Central memory CD4-positive, alpha-beta T cell (primary cell): ENCODE data around the gene SHC2.
"Not testable (repeated sequence)": the region's sequence is repeated elsewhere in the genome, so short reads cannot be mapped to it uniquely, and the experiment has no call there.

ENCODE experiments used
- DNase-seq: peaks from one replicate; pipeline ENCODE4 v3.0.0; 2022

Gene SHC2

DNA sequence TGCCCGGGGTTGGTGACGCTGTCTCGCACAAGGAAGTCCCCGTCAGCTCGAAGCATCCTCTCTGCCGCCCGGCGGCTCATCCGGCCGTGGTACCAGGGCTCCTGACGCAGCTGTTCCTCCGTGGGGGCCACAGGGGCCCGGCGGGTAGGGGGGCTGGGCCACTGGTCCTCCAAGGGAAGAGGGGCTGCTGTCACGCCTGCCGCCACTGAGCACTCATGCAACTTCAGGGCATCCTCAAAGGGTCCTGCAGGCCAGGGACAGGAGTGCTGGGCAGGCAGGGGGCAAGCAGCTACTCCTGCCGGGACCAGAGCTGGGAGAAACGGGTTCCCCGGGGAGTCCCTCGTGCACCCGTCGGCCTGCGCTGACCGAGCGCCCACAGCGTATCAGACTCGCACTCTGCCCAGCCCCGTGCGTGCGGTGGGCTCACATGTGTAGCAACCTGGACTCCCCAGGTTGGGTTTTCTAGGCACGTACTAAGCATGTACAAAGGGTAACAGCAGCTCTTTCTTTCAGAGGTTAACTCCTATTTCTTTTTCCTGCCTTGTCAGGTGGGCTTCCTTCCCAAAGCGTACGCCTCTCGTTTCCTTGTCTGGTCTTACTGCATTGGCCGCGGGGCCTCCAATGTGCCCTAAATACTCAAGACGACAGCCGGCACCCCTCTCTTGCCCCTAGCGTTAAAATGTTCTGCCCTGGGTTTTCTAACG is 38.5 kb downstream of the SHC2 start:
- no peak for DNase-seq

DNA sequence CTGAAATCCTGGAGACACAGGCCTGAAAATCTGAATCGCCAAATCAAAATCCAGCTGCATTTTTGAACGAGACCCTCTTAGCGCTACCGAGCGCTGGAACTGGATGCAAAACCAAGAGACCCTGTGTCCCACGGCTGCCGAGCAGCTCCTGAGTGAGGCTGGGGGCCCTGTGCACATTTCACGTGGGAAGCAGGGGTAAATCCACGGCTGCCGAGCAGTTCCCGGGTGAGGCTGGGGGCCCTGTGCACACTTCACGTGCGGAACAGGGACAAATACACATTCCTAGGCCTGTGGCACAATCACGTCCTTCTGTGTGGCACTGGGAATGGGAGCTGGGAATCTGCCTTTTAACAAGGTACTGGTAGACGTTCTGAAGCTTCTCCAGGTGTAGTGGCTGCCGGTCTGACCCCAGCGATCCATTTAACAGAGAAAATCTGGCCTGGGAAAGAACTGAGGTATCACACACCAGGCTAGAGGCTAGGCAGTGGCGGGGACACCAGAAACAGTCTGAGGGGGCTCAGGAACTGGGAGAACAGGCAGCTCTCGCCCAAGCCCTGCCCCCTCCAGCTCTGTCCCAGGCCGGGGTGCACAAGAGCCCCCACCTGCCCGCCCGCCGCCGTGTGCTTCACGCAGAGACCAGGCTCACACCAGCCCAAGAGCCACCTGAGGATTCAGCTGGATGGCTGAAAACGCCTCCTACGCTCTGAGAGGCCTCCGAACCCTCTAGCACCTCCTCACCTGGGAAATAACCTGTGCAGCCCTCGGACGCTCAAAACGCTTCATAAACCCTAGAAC is 40.9 kb downstream of the SHC2 start:
- no peak for DNase-seq

DNA sequence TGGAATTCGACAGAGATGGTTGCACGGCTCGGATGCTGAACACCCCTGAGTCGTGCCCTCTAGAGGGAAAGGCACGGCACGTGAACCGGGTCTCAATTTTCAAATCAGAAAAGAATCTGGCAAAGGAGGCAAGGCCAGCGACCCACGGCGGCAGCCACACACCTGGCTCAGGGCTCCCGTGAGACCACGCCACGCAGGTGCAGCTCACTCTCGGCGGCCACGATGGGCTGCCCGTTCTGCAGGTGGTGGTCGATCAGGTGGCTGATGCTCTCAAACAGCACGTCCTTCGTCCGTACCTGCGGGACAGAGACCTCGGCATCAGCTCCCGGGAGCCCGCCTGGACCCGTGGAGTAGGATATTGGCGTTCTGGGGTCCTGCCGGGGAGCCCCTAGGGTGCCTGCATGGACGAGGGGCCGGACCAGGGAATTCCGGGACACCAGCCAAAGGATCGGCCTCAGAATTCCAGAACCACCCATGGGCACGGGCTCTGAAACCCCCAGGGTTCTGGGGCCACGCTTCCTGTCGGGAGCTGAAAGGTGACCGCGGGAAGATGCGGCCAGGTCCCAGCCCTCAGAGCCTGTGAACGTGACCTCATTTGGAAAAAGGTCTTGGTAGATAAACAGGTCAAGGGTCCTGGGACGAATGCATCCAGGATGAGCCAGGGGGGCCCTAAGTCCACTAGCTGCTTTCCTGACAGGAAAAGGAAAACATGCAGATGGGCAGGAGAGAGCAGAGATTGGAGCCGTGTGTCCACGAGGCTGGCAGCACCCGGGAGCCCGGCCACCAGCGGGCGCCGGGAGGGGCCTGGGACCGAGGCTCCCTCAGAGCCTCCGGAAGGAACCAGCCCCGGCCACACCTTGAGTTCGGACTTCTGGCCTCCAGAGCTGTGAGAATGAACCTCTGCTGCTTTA is 41.8 kb downstream of the SHC2 start:
- no peak for DNase-seq

DNA sequence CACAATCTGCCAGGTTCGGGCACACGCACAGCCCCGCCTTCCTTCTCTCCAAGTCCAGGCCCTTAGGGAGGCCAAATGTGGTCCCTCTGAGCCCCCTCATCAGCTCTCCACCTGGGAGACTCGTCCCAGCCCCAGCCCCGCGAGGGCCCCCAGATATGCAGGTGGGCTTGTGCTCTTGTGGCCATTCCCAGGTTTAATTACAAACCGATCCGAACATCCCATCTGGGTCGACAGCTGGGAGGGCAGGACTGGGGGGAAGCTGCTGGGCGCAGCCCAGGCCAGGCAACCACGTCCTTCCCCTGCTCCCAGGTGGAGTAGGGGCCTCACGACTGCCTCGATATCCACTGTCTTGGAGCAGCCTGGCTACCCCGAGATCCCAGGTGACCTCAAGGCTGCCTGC is 44.4 kb downstream of the SHC2 start:
- DNase-seq, result no peak

DNA sequence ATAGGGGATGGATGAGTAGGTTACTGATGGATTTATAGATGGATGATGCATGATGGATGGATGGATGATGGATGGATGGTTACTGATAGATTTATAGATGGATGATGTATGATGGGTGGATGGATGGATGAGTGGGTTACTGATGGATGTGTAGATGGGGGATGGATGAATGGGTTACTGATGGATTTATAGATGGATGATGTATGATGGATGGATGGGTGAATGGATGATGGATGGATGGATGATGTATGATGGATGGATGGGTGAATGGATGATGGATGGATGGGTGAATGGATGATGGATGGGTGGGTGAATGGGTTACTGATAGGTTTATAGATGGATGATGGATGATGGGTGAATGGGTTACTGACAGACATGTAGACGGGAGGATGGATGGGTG is 45.5 kb downstream of the SHC2 start:
- DNase-seq, result no peak

DNA sequence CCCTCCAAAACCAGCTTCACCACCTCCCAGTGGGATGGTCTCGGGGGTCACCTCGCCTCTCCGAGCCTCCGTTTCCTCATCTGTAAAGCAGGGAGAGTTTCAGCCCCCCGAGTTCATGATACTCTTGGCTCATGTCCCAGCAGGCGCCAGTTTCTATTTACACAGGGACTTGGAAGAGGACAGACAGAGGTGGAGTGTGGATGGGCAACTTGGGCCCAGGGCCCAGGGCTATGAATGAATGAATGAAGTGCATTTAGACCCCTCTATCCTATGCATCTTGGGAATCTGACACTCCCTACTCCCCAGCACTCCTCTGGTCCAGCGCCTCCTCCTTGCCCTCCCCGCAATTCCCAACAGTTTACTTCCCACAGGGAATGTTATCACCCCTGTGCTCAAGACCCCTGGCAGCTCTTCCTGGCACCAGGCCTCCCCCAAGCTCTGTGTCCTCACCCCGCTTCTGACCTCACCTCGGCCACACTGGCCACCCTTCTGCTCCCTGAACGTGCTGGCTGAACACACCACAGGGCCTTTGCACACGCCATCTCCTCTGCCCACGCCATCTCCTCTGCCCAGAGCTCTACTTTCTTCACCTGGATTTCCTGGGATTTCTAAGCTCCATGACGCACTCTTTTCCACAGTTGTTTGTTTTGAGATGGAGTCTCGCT is 46.9 kb downstream of the SHC2 start:
- DNase-seq, result no peak

DNA sequence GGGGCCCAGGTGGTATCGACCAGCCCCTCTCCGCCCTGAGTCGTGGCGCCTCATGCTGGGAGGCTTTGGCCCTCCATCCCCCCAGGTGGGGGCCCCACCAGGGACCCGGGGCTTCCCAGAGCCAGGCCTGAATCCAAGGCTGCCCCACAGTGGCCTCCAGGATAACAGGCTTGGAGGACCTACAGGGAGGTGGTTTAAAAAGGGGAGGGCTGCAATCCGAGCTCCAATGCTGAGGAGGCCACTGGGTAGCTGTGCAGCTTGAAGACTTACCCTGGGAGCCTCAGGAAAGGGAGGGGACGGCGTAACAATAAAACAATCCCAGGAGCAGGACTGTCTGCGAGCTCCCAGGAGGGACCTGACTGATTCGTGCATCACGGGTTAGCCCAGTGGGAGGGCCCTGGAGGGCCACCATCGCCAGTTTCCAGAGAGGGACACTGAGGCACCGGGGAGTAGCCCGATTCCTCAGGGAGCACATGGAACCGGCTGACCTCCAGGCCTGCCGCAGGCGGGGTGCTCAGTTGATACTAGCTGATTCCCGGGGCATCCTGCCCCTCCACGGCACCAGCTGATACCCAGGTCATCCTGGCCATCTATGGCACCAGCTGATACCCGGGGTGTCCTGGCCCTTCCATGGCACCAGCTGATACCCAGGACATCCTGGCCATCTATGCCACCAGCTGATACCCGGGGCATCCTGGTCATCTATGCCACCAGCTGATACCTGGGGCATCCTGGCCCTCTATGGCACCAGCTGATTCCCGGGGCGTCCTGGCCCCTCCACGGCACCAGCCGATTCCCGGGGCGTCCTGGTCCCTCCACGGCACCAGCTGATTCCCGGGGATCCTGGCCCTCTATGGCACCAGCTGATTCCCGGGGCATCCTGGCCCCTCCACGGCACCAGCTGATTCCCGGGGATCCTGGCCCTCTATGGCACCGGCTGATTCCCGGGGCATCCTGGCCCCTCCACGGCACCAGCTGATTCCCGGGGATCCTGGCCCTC is 48.2 kb downstream of the SHC2 start:
- no peak for DNase-seq

DNA sequence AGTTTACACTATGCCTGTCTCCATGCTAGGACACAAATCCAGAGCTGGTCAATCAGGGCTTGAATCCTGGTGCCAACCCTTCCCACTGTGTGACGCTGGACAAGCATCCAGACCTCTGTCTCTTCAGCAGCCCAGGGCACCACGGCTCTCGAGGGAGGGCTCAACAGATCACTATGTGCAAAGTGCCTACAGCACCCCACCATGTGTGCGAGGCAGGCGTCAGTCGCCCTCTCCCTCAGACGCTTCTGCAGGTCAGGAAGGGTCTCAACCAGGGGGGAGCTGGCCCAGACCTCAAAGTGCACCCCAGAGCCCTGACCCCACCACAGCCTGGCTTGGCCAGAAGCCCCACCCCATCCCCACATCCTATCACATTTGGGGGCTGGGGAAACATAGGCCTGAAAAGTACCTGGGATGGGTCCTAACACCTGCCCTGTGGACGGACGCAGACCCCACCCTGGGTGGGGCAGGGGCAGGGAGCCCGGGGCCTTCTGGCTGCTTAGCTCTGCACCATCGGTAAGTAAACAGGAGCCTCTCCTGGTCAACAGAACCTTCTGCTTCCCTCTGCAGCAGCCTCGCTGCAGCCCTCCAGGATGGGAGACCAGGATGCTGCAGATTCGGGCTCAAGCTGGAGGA is 49.0 kb downstream of the SHC2 start:
- DNase-seq, result no peak

DNA sequence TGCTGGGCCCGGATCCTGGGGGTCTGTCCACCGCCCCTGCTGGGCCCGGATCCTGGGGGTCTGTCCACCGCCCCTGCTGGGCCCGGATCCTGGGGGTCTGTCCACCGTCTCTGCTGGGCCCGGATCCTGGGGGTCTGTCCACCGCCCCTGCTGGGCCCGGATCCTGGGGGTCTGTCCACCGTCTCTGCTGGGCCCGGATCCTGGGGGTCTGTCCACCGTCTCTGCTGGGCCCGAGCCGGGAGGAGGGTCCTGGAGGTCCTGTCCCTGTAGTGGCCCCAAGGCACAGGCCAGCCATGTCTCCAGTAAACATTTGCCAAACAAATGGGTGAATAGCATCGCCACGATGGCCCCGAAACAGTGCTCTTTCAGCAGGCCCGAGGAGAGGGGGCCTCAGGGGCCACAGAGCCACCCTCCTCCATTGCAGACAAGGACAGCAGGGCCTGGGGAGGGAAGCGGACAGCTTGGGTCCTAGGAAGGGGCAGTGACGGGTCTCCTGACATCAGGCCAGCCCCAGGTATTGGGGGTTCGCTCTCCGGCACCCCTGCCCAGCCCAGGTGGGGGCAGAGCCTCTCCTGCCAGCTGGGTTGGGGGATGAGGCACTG is 49.6 kb downstream of the SHC2 start:
- DNase-seq, result not testable (repeated sequence)

DNA sequence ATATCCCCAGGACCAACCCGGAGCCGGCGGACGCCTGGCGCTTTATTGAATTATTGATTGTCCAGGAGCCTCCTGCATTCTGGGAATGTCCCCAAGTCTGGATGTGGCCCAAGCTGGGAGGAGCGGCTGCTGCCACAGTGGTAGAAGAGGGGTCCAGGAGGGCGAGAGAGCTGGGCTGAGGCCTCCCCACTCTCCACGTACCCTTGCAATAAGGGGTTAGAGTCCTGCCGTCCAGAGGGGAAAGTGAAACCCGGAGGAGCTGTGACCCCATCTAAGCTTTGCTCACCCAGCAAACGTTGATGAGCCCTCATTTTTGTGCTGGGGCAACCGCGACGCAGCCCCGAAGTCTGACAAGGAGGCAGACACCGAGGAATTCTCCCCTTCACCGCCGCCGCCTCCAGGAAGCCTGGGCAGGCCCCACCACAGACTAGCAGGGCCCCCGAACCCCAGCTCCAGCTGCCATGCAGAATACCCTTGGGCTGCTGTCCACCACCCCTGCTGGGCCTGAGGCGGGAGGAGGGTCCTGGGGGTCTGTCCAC is 50.5 kb downstream of the SHC2 start:
- DNase-seq, result no peak

DNA sequence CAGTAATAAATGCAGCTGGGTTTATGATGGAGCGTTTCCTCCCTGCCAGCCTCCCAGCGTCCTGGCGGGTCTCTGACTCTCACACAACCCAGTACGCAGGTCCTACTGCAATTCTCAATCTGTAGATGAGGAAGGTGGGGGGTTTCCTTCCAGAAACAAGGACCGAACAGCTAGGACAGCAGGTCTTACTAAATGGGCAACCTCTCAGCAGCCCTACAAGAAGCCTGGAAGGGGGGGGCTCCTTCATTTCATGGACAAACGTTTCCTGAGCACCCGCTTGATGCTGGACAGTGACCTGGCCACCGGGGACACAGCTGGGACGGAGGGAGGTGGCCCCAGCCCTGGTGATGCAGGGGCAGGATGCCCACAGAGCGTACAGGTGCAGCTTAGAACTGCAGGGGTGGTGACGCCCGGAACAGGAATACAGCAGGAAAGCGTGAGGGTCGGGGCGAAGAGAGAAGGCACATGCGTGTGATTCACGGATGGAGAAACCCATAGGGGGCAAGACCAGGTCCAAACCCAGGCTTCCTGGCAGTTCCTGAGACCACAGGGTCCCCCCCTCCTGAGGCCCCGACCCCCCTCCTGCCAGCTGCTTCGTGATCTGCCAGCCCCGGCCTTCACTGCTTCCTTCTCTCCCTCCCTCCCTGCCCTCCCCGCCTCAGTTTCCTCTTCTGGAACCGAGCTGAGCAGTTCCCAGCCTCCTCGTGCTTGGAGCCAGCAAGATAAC is 51.2 kb downstream of the SHC2 start:
- no peak for DNase-seq

DNA sequence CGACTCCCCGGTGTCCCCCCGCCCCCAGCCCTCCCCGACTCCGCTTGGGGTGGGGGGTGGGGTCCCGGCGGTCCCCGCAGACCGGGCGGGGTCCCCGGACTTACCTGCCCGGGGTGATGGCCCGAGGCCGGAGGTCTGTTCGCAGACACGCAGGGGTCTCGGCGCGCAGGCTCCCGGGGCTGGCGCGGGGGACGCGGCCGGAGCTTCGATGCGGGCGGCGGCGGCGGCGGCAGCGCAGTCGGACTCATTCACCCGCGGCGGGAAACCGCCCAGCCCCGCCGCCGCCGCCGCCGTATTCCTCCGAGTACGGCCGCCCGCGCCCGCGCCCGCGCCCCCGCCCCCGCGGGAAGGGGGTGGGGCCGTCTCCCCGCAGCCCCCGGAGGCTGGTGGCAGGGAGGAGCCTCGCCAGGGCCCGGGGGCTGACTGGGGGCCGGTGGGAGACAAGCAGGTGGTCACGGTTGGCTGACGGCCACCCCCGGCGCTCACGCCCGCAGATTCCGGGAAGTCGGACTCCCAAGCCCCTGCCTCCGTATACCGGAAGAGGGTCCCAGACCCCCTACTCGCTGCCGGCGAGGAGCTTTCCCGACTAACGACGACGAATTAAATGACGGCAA is 51.8 kb downstream of the SHC2 start, which contains the start of gene C2CD4C:
Gene C2CD4C (minus strand): TSS at position 246 of the 614 bp plus-strand sequence. CDS start 786 bp downstream, outside the sequence.
- DNase-seq, result no peak

DNA sequence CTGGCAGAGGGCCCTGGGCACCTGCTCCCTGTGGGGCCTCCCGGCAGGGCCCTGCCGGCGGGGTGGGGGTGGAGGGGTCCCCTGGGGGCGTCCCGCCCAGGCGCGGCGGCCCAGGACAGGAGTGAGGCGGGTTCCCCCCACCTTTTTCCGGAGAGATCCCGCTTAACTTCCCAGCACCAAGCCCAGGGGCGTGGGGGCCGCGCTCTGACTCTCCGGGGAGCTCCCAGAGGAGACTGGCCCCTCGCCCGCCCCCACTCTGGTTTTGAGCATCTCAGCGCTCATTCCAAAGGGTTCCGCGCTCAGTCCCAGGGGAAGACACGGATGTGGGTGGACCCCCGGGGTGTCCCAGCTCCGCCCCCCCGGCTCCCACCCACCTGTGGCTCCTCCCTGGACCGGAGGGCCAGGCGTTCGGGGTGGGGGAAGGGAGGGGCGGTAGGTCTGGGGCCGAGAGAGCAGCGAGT is 52.4 kb downstream of the SHC2 start:
- DNase-seq, result no peak

DNA sequence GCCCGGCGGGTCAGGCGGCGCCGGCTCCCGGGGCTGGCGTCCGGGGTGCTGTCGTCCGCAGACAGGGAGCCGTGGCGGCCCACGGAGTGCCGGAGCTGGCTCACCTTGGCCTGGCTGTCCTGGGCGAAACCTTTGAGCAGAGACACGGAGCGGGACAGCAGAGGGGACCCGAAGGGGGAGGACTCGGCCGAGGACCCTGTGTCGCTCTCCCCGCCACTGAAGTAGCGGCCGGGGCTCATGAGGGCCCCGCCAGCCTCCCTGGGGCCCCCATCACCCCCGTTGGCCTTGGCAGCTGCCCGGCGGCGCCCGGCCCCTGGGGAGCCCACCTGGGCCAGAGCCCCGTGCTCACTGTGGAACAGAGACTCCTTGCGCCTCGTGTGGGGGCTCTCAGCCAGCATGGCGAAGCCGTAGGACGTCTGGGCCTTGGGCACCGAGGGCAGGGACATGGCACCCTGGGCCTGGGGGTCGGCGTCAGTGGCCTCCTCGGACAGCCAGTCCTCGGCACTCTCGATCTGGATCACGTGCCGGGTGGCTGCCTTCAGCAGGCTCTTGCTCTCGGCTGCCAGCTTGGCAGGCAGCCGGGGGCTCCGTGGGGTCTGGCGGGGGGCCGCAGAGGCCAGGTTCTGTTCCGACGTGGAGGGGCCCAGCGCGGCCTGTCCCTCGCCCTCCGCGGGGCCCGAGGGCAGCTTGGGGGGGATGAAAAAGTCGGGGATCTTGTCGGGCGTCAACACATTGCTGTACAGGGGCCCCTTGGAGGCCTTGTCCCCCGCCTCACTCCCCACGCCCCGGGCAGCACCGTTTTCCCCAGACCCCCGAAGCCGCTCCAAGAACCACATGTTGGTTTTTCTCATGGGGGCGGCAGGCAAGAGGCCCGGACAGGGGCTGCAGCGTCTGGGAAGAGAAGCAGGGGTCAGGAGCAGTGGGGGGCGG is 53.1 kb downstream of the SHC2 start:
- no peak for DNase-seq

DNA sequence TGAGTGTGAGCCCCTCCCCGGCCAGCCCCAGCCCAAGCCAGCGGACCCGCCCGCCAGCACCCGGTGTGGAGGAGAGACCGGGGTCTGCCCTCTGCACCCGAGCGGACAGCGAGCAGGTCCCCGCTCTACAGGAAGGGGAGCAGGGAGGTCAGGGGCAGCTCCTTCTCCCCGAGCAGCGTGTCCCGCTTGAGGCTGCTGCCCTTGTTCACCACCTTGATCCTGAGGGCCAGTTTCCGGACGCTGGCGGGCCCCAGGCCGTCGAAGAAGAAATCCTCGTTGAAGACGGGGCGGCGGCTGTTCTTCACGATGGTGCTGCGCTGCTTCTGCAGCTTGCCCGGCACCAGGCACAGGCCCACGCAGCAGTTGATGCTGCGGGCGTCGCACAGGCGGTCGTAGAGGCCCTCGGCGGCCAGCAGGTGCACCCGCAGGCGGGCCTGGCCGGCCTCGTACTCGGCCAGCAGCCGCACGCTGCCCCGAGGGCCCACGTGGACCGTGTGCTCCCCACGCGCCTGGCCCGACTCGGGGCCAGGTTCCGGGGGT is 53.8 kb downstream of the SHC2 start:
- no peak for DNase-seq

DNA sequence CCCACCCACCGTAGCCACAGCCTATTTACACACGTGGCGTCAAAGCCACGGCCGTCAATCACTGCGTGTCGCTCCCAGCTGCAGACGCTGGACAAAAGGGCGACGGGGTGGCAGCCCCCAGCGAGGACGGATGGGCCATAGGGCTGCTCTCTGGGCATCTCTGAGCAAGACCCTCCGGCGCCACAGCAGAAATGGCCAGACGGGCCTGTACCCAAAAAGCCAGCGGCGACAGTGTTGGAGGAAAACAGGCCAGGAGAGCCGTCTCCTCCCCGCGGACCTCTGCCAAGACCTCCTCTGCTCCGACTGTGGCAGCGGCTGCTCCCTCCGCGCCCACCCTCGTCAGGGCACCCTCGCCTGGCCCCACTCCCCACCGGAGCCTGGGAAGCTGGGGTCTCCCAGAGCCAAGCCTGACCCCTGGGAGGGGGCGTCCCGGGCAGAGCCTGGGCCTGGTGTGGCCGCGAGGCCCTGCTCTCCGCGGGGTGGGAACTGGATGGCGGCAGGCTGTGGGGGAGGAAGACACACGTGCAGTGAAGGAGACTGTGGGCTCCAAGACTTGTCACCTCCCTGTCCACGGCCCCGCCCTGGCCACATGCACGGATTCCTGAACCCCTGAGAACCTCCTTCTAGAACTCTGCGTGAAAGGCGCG is 54.6 kb downstream of the SHC2 start:
- DNase-seq, result no peak
